DOHH2 (cell line): ENCODE measurements around the gene FAM168B.

ENCODE experiments used
- H3F3A ChIP-seq: fragments of 200-600 bp; sonication (generic), shearing (Covaris generic); 2 replicates; pipeline ENCODE4 v1.6.0; 2016; ENCODE audit warnings: antibody characterized with exemption, mild to moderate bottlenecking; ENCODE audit not compliant: control insufficient read depth, insufficient read depth
- H3K27ac ChIP-seq: fragments of 200-600 bp; sonication (generic); 2 replicates; pipeline ENCODE4 v1.5.1; 2014; ENCODE audit warnings: low read depth, mild to moderate bottlenecking, low read length, moderate library complexity
- H3K27me3 ChIP-seq: fragments of 200-600 bp; sonication (generic); 2 replicates; pipeline ENCODE4 v1.6.1; 2014; ENCODE audit warnings: mild to moderate bottlenecking, low read length, mixed read lengths; ENCODE audit not compliant: control insufficient read depth
- H3K36me3 ChIP-seq: fragments of 200-600 bp; sonication (generic); 2 replicates; pipeline ENCODE4 v1.6.1; 2014; ENCODE audit warnings: mild to moderate bottlenecking, low read length, moderate library complexity, mixed read lengths; ENCODE audit not compliant: control insufficient read depth
- H3K4me1 ChIP-seq: fragments of 200-600 bp; sonication (generic); 2 replicates; pipeline ENCODE4 v1.6.1; 2014; ENCODE audit warnings: mild to moderate bottlenecking, low read length, mixed read lengths; ENCODE audit not compliant: control insufficient read depth
- H3K4me2 ChIP-seq: fragments of 200-600 bp; sonication (generic); 2 replicates; pipeline ENCODE4 v1.6.0; 2014; ENCODE audit warnings: mild to moderate bottlenecking, low read length, moderate library complexity
- H3K4me3 ChIP-seq: fragments of 200-600 bp; sonication (generic); 2 replicates; pipeline ENCODE4 v1.5.1; 2014; ENCODE audit warnings: mild to moderate bottlenecking, low read length, mixed read lengths
- H3K79me2 ChIP-seq: fragments of 200-600 bp; sonication (generic); 2 replicates; pipeline ENCODE4 v1.6.1; 2014; ENCODE audit warnings: mild to moderate bottlenecking, low read length, mixed read lengths; ENCODE audit not compliant: control insufficient read depth
- H3K9me2 ChIP-seq: fragments of 200-600 bp; sonication (generic); replicated peaks from 2 replicates; pipeline ENCODE4 v1.6.1; 2014; ENCODE audit warnings: mild to moderate bottlenecking, low read length, mixed read lengths; ENCODE audit not compliant: control insufficient read depth
- H3K9me3 ChIP-seq: fragments of 200-600 bp; sonication (generic); 2 replicates; pipeline ENCODE4 v1.6.1; 2014; ENCODE audit warnings: antibody characterized with exemption, low read length, mixed read lengths; ENCODE audit not compliant: control insufficient read depth, insufficient read depth
- H4K20me1 ChIP-seq: fragments of 200-600 bp; sonication (generic); 2 replicates; pipeline ENCODE4 v1.6.0; 2014; ENCODE audit warnings: low read depth, mild to moderate bottlenecking, antibody characterized with exemption, low read length, moderate library complexity; ENCODE audit not compliant: control insufficient read depth, insufficient read depth
- CTCF ChIP-seq: fragments of 200-600 bp; sonication (generic); IDR thresholded peaks from one replicate; pipeline ENCODE4 v1.5.1; 2014; ENCODE audit warnings: antibody characterized with exemption, mild to moderate bottlenecking, low read depth, low read length; ENCODE audit not compliant: poor library complexity, severe bottlenecking
- EZH2phosphoT487 ChIP-seq: fragments of 200-600 bp; sonication (generic); IDR thresholded peaks from 2 replicates; pipeline ENCODE4 v1.6.1; 2017; ENCODE audit warnings: borderline replicate concordance, mild to moderate bottlenecking, antibody characterized with exemption, low read length, moderate library complexity, mixed read lengths

The FAM168B gene

GRCh38 chr2:131005216-131005935 lies 87.9 kb downstream of the FAM168B start:
- no peak overlapping the region for H3K4me2 ChIP-seq

GRCh38 chr2:131004446-131005209 lies 88.6 kb downstream of the FAM168B start:
- Histone ChIP-seq H3K36me3 (no peaks in the 10 kb centered on the region), H3K9me2 (no peaks in the 10 kb centered on the region), H3K27ac (no peak overlapping the region), H3K9me3 (no peaks in the 10 kb centered on the region), H4K20me1 (no peaks in the 10 kb centered on the region), H3K79me2 (no peaks in the 10 kb centered on the region), H3F3A (no peaks in the 10 kb centered on the region), H3K4me1 (no peaks in the 10 kb centered on the region), H3K4me3 (no peak overlapping the region), H3K4me2 (no peak overlapping the region), H3K27me3 (peaks cover 4% of the 10 kb centered on the region; the same call in 1 of the 2 replicates)
- TF ChIP-seq CTCF (no peak), EZH2phosphoT487 (no peak)

More at GRCh38 chr2:131005216-131005935, 87.9 kb downstream of the FAM168B start:
- Histone ChIP-seq H3F3A (no peaks in the 10 kb centered on the region), H4K20me1 (no peaks in the 10 kb centered on the region), H3K79me2 (no peaks in the 10 kb centered on the region), H3K4me3 (no peak overlapping the region), H3K9me3 (no peaks in the 10 kb centered on the region), H3K36me3 (no peaks in the 10 kb centered on the region), H3K27me3 (peaks cover 8% of the 10 kb centered on the region), H3K4me1 (no peaks in the 10 kb centered on the region), H3K27ac (no peak overlapping the region), H3K9me2 (no peaks in the 10 kb centered on the region)
- no peak for TF ChIP-seq EZH2phosphoT487
- no peak for TF ChIP-seq CTCF

- H3K9me3 ChIP-seq: no peaks in the 10 kb centered on the region
- no peaks in the 10 kb centered on the region for H3K79me2 ChIP-seq
- no peak overlapping the region for H3K4me3 ChIP-seq
- H3K27me3 ChIP-seq: no peaks in the 10 kb centered on the region
- no peaks in the 10 kb centered on the region for H3F3A ChIP-seq
- H4K20me1 ChIP-seq: no peaks in the 10 kb centered on the region
- H3K27ac ChIP-seq: no peak overlapping the region
- H3K9me2 ChIP-seq: no peaks in the 10 kb centered on the region
- TF ChIP-seq CTCF (no peak), EZH2phosphoT487 (no peak)
- H3K36me3 ChIP-seq: no peaks in the 10 kb centered on the region
- no peaks in the 10 kb centered on the region for H3K4me1 ChIP-seq
- H3K4me2 ChIP-seq: no peak overlapping the region
Observed at GRCh38 chr2:130998561-130998960, 94.7 kb downstream of the FAM168B start.
